Stomach smooth muscle (tissue), 2 donors: ENCODE data around the gene ARHGAP21.

Experiments used
- H3K27ac ChIP-seq: one replicate; pipeline ENCODE4 v1.7.0; 2013; ENCODE audit warnings: mild to moderate bottlenecking, low read length, inconsistent platforms
- H3K27me3 ChIP-seq, 2 donors: one replicate each; pipeline ENCODE4 v1.7.0; 2013; ENCODE audit warnings: low read length in 2 of 2; ENCODE audit not compliant: insufficient read depth in 2 of 2, control insufficient read depth in 1 of 2
- H3K36me3 ChIP-seq, 2 donors: one replicate each; pipeline ENCODE4 v1.7.0; 2013; ENCODE audit warnings: low read length in 2 of 2; ENCODE audit not compliant: control insufficient read depth in 2 of 2, insufficient read depth in 2 of 2
- H3K4me1 ChIP-seq: one replicate; pipeline ENCODE4 v1.7.0; 2013; ENCODE audit warnings: low read length; ENCODE audit not compliant: control insufficient read depth, insufficient read depth
- H3K4me3 ChIP-seq, 2 donors: one replicate each; pipeline ENCODE4 v1.7.0; 2013; ENCODE audit warnings: low read length in 2 of 2
- H3K9ac ChIP-seq, 2 donors: one replicate each; pipeline ENCODE4 v1.7.0; 2013; ENCODE audit warnings: low read length in 2 of 2, mild to moderate bottlenecking in 1 of 2
- H3K9me3 ChIP-seq, 2 donors: one replicate each; pipeline ENCODE4 v1.7.0; 2013; ENCODE audit warnings: low read length in 2 of 2; ENCODE audit not compliant: control insufficient read depth in 2 of 2
- donor health status: healthy.
- donor health status: Pancreatic carcinoma.

The ARHGAP21 gene

GRCh38 chr10:24722676-24723385 lies 856 bp downstream of the ARHGAP21 start:
- H3K9ac ChIP-seq: peak overlapping the region; percentile 80 to 84
- H3K4me3 ChIP-seq: peak overlapping the region; percentile 83 to 84
- H3K27me3 ChIP-seq: no peaks in the 10 kb centered on the region
- peak overlapping the region; percentile 89 for H3K27ac ChIP-seq
- H3K9me3 ChIP-seq: no peaks in the 10 kb centered on the region
- H3K36me3 ChIP-seq: peaks cover 0 to 3% of the 10 kb centered on the region in 2 donors
- peaks cover 9% of the 10 kb centered on the region for H3K4me1 ChIP-seq

GRCh38 chr10:24722131-24722675 lies 1.5 kb downstream of the ARHGAP21 start:
- no peaks in the 10 kb centered on the region for H3K9me3 ChIP-seq
- peaks cover 9% of the 10 kb centered on the region for H3K4me1 ChIP-seq
- H3K27ac ChIP-seq: peak overlapping the region; percentile 89
- H3K36me3 ChIP-seq: peaks cover 0 to 5% of the 10 kb centered on the region in 2 donors
- peak overlapping the region; percentile 83 to 84 for H3K4me3 ChIP-seq
- no peaks in the 10 kb centered on the region for H3K27me3 ChIP-seq
- H3K9ac ChIP-seq: peak overlapping the region; percentile 51 to 84

- no peaks in the 10 kb centered on the region for H3K9me3 ChIP-seq
- peak overlapping the region; percentile 83 to 84 for H3K4me3 ChIP-seq
- peaks cover 11% of the 10 kb centered on the region for H3K4me1 ChIP-seq
- peaks cover 0 to 5% of the 10 kb centered on the region in 2 donors for H3K36me3 ChIP-seq
- no peak overlapping the region for H3K27ac ChIP-seq
- no peaks in the 10 kb centered on the region for H3K27me3 ChIP-seq
- peak overlapping the region; percentile 66 to 84 for H3K9ac ChIP-seq
Measured at GRCh38 chr10:24721229-24722106, 2.2 kb downstream of the ARHGAP21 start.

- Histone ChIP-seq H3K36me3 (peaks cover 0 to 5% of the 10 kb centered on the region in 2 donors), H3K9ac (peak overlapping the region in 1 of 2 donors; percentile 5), H3K9me3 (no peaks in the 10 kb centered on the region), H3K27ac (no peak overlapping the region), H3K27me3 (no peaks in the 10 kb centered on the region), H3K4me3 (peak overlapping the region; percentile 39 to 83), H3K4me1 (peaks cover 12% of the 10 kb centered on the region)
Measured at GRCh38 chr10:24720096-24720495, 3.6 kb downstream of the ARHGAP21 start.

- peaks cover 12% of the 10 kb centered on the region for H3K4me1 ChIP-seq
- no peaks in the 10 kb centered on the region for H3K27me3 ChIP-seq
- no peak overlapping the region for H3K27ac ChIP-seq
- peak overlapping the region; percentile 4 to 22 for H3K4me3 ChIP-seq
- H3K9ac ChIP-seq: no peak overlapping the region
- no peaks in the 10 kb centered on the region for H3K9me3 ChIP-seq
- peaks cover 0 to 5% of the 10 kb centered on the region in 2 donors for H3K36me3 ChIP-seq
Measured at GRCh38 chr10:24718031-24718855, 5.4 kb downstream of the ARHGAP21 start.

GRCh38 chr10:24716295-24716694 lies 7.4 kb downstream of the ARHGAP21 start:
- Histone ChIP-seq H3K27me3 (no peaks in the 10 kb centered on the region), H3K36me3 (peaks cover 0 to 5% of the 10 kb centered on the region in 2 donors), H3K4me1 (peaks cover 6% of the 10 kb centered on the region), H3K27ac (no peak overlapping the region), H3K4me3 (no peak overlapping the region), H3K9ac (no peak overlapping the region), H3K9me3 (no peaks in the 10 kb centered on the region)

GRCh38 chr10:24715246-24715769 lies 8.4 kb downstream of the ARHGAP21 start:
- peaks cover 4% of the 10 kb centered on the region for H3K4me1 ChIP-seq

GRCh38 chr10:24713086-24713485 lies 10.6 kb downstream of the ARHGAP21 start:
- Histone ChIP-seq H3K9me3 (no peaks in the 10 kb centered on the region), H3K27me3 (no peaks in the 10 kb centered on the region), H3K9ac (no peak overlapping the region), H3K36me3 (peaks cover 0 to 5% of the 10 kb centered on the region in 2 donors), H3K4me1 (peaks cover 5% of the 10 kb centered on the region), H3K4me3 (no peak overlapping the region), H3K27ac (no peak overlapping the region)

More at GRCh38 chr10:24715246-24715769, 8.4 kb downstream of the ARHGAP21 start:
- no peak overlapping the region for H3K4me3 ChIP-seq
- no peaks in the 10 kb centered on the region for H3K9me3 ChIP-seq
- no peak overlapping the region for H3K9ac ChIP-seq
- peaks cover 0 to 5% of the 10 kb centered on the region in 2 donors for H3K36me3 ChIP-seq
- no peaks in the 10 kb centered on the region for H3K27me3 ChIP-seq
- no peak overlapping the region for H3K27ac ChIP-seq

- Histone ChIP-seq H3K9me3 (no peaks in the 10 kb centered on the region), H3K4me1 (peaks cover 6% of the 10 kb centered on the region), H3K9ac (no peak overlapping the region), H3K36me3 (no peaks in the 10 kb centered on the region), H3K4me3 (no peak overlapping the region), H3K27ac (no peak overlapping the region), H3K27me3 (no peaks in the 10 kb centered on the region)
Measured at GRCh38 chr10:24711465-24711864, 12.2 kb downstream of the ARHGAP21 start.

- H3K4me3 ChIP-seq: no peak overlapping the region
- H3K36me3 ChIP-seq: no peaks in the 10 kb centered on the region
- peaks cover 4% of the 10 kb centered on the region for H3K4me1 ChIP-seq
- no peaks in the 10 kb centered on the region for H3K9me3 ChIP-seq
- H3K27me3 ChIP-seq: no peaks in the 10 kb centered on the region
- no peak overlapping the region for H3K27ac ChIP-seq
- no peak overlapping the region for H3K9ac ChIP-seq
Measured at GRCh38 chr10:24708081-24708480, 15.6 kb downstream of the ARHGAP21 start.
